Measurements from ENCODE around the gene CALB2. TPM values are rescaled to one million over a fixed set of nuclear protein-coding genes. Genes with fewer than 3 reads are reported as not detected.
A peak's percentile ranks its signal among the peaks of the same experiment; 100 is the strongest.

CALB2 gene
- total and polyA plus RNA-seq, 2 of the 13 experiments (the other 11 are each of a cell fraction or from before 2014, with no cell fraction given): 0.37 to 0.40 TPM

GRCh38 chr16:71412270-71413160 is 54.0 kb downstream of the CALB2 start (continued):
- no peak for TF ChIP-seq ZNF276 (CRISPR knock-in tag; IDR thresholded peaks at IDR 0.05; ENCODE audit: low read depth)
- TF ChIP-seq NFKB2 (CRISPR knock-in tag; IDR thresholded peaks at IDR 0.05; ENCODE audit: borderline replicate concordance): no peak
- peak; percentile 0; the same call in 1 of the 2 replicates for TF ChIP-seq SALL1 (CRISPR knock-in tag; IDR thresholded peaks at IDR 0.05)
- TF ChIP-seq FOXJ3 (CRISPR knock-in tag; IDR thresholded peaks at IDR 0.05; ENCODE audit: borderline replicate concordance): no peak
- TF ChIP-seq ZNF136 (CRISPR knock-in tag; IDR thresholded peaks at IDR 0.05; ENCODE audit: low read depth): peak; percentile 43; the same call in 1 of the 2 replicates
- TF ChIP-seq MXI1 (IDR thresholded peaks at IDR 0.05; ENCODE audit: borderline replicate concordance, low read depth, low read length): no peak
- no peak for TF ChIP-seq RFX5 (IDR thresholded peaks at IDR 0.05; ENCODE audit: low read depth, low read length)
- TF ChIP-seq PHF21A (CRISPR knock-in tag; IDR thresholded peaks at IDR 0.05): no peak
- no peak for TF ChIP-seq WIZ (CRISPR knock-in tag; IDR thresholded peaks at IDR 0.05)
- 0 out of 2 replicates have a peak, but pooled peaks have one; percentile 22 for TF ChIP-seq KDM3A (CRISPR knock-in tag; IDR thresholded peaks at IDR 0.05; ENCODE audit: low read depth)
- no peak for TF ChIP-seq ZNF841 (CRISPR knock-in tag; IDR thresholded peaks at IDR 0.05; ENCODE audit: borderline replicate concordance)
- TF ChIP-seq SOX13 (IDR thresholded peaks at IDR 0.05): no peak
- TF ChIP-seq SOX13 (CRISPR knock-in tag; conservative IDR thresholded peaks at IDR 0.05 in 1 of 2, IDR thresholded peaks at IDR 0.05 in 1 of 2): no peak
- no peak for TF ChIP-seq ZBTB10 (CRISPR knock-in tag; IDR thresholded peaks at IDR 0.05; ENCODE audit: borderline replicate concordance)
- no peak for TF ChIP-seq SMAD3 (CRISPR knock-in tag; IDR thresholded peaks at IDR 0.05)
- no peak for TF ChIP-seq ELF1 (CRISPR knock-in tag; IDR thresholded peaks at IDR 0.05)
- TF ChIP-seq DRAP1 (CRISPR knock-in tag; IDR thresholded peaks at IDR 0.05): peak; percentile 31; the same call in 1 of the 2 replicates
- no peak for TF ChIP-seq ZNF772 (CRISPR knock-in tag; IDR thresholded peaks at IDR 0.05)
- peak; percentile 82; the same call in 1 of the 2 replicates for TF ChIP-seq ZNF891 (CRISPR knock-in tag; IDR thresholded peaks at IDR 0.05)
- TF ChIP-seq KDM4B (CRISPR knock-in tag; IDR thresholded peaks at IDR 0.05): 0 out of 2 replicates have a peak, but pooled peaks have one; percentile 12
- no peak for TF ChIP-seq ZNF790 (CRISPR knock-in tag; IDR thresholded peaks at IDR 0.05; ENCODE audit: borderline replicate concordance)
- TF ChIP-seq ARID2 (CRISPR knock-in tag; IDR thresholded peaks at IDR 0.05; ENCODE audit: borderline replicate concordance): no peak
- peak; percentile 50; the same call in 1 of the 2 replicates for TF ChIP-seq PITX1 (CRISPR knock-in tag; IDR thresholded peaks at IDR 0.05)
- no peak for TF ChIP-seq AGO1 (IDR thresholded peaks at IDR 0.05; ENCODE audit: low read depth, low read length, poor library complexity, severe bottlenecking)
- TF ChIP-seq PHB2 (IDR thresholded peaks at IDR 0.05; ENCODE audit: partially characterized antibody): no peak
- no peak for TF ChIP-seq NCOA5 (CRISPR knock-in tag; IDR thresholded peaks at IDR 0.05)
